ENCODE measurements around the gene CLEC10A.
"Not testable (repeated sequence)": the region's sequence is repeated elsewhere in the genome, so short reads cannot be mapped to it uniquely, and the experiment has no call there.

Gene CLEC10A

GRCh38 chr17:7095625-7096024 is 15.6 kb upstream of the CLEC10A start:
- Histone ChIP-seq H3K27me3 (ENCODE audit: control insufficient read depth, insufficient read depth, low read length) (no peaks in the 10 kb centered on the region), H3K9me3 (ENCODE audit: control insufficient read depth, low read length) (no peaks in the 10 kb centered on the region), H2AFZ (no peak overlapping the region), H3K9ac (no peak overlapping the region), H3K79me2 (no peaks in the 10 kb centered on the region), H3K4me1 (no peaks in the 10 kb centered on the region), H3K27ac (no peak overlapping the region), H3K4me3 (ENCODE audit: low read depth, low read length) (no peak overlapping the region), H3K36me3 (ENCODE audit: control insufficient read depth, insufficient read depth, low read length) (no peaks in the 10 kb centered on the region), H3K4me2 (ENCODE audit: low read length) (no peak overlapping the region)
- TF ChIP-seq, protein P1, sequence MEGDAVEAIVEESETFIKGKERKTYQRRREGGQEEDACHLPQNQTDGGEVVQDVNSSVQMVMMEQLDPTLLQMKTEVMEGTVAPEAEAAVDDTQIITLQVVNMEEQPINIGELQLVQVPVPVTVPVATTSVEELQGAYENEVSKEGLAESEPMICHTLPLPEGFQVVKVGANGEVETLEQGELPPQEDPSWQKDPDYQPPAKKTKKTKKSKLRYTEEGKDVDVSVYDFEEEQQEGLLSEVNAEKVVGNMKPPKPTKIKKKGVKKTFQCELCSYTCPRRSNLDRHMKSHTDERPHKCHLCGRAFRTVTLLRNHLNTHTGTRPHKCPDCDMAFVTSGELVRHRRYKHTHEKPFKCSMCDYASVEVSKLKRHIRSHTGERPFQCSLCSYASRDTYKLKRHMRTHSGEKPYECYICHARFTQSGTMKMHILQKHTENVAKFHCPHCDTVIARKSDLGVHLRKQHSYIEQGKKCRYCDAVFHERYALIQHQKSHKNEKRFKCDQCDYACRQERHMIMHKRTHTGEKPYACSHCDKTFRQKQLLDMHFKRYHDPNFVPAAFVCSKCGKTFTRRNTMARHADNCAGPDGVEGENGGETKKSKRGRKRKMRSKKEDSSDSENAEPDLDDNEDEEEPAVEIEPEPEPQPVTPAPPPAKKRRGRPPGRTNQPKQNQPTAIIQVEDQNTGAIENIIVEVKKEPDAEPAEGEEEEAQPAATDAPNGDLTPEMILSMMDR (IDR thresholded peaks at IDR 0.05): no peak

DNA sequence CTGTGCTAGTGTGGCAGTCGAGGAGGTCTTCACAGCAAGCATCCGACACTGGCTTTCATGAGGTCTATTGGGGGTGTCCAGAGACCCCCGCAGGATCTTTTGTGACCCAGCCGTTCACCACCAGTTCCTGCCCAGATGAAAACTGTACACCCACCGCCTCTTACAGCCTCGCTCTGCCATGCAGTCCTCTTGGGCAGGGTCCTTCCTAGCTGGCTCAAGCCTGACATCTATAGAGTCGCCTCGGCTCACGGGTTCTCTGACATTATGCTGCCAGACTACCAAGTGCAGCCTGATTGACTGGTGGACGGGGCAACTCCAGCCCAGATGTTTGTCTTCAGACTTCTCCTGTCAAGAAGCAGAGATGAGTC is 14.6 kb upstream of the CLEC10A start:
- H3K4me1 ChIP-seq: no peaks in the 10 kb centered on the region
- H3K9me3 ChIP-seq (ENCODE audit: control insufficient read depth, low read length): no peaks in the 10 kb centered on the region
- no peak overlapping the region for H3K4me2 ChIP-seq (ENCODE audit: low read length)
- no peaks in the 10 kb centered on the region for H3K27me3 ChIP-seq (ENCODE audit: control insufficient read depth, insufficient read depth, low read length)
- no peak overlapping the region for H3K4me3 ChIP-seq (ENCODE audit: low read depth, low read length)
- H3K36me3 ChIP-seq (ENCODE audit: control insufficient read depth, insufficient read depth, low read length): no peaks in the 10 kb centered on the region
- no peak overlapping the region for H3K27ac ChIP-seq
- TF ChIP-seq, protein P1 (IDR thresholded peaks at IDR 0.05): no peak
- H2AFZ ChIP-seq: no peak overlapping the region
- H3K9ac ChIP-seq: no peak overlapping the region
- H3K79me2 ChIP-seq: no peaks in the 10 kb centered on the region

- H3K27ac ChIP-seq; H3K4me2 ChIP-seq (ENCODE audit: low read length); H2AFZ ChIP-seq; H3K9me3 ChIP-seq (ENCODE audit: control insufficient read depth, low read length); H3K27me3 ChIP-seq (ENCODE audit: control insufficient read depth, insufficient read depth, low read length); H3K4me1 ChIP-seq; H3K79me2 ChIP-seq; H3K4me3 ChIP-seq (ENCODE audit: low read depth, low read length); H3K36me3 ChIP-seq (ENCODE audit: control insufficient read depth, insufficient read depth, low read length); H3K9ac ChIP-seq: not testable (repeated sequence)
Measured at GRCh38 chr17:7091311-7092005, 11.4 kb upstream of the CLEC10A start.

GRCh38 chr17:7089570-7089969 is 9.5 kb upstream of the CLEC10A start:
- not testable (repeated sequence) for H3K4me3 ChIP-seq (ENCODE audit: low read depth, low read length)

GRCh38 chr17:7088442-7088841 is 8.4 kb upstream of the CLEC10A start:
- H3K9ac ChIP-seq; H3K79me2 ChIP-seq; H3K36me3 ChIP-seq (ENCODE audit: control insufficient read depth, insufficient read depth, low read length); H3K27ac ChIP-seq; H2AFZ ChIP-seq; H3K4me2 ChIP-seq (ENCODE audit: low read length); H3K9me3 ChIP-seq (ENCODE audit: control insufficient read depth, low read length); H3K4me1 ChIP-seq; H3K27me3 ChIP-seq (ENCODE audit: control insufficient read depth, insufficient read depth, low read length); H3K4me3 ChIP-seq (ENCODE audit: low read depth, low read length): not testable (repeated sequence)

More at GRCh38 chr17:7089570-7089969, 9.5 kb upstream of the CLEC10A start:
- H3K27ac ChIP-seq; H3K36me3 ChIP-seq (ENCODE audit: control insufficient read depth, insufficient read depth, low read length); H3K4me2 ChIP-seq (ENCODE audit: low read length); H3K9ac ChIP-seq; H3K79me2 ChIP-seq; H3K4me1 ChIP-seq; H2AFZ ChIP-seq; H3K9me3 ChIP-seq (ENCODE audit: control insufficient read depth, low read length); H3K27me3 ChIP-seq (ENCODE audit: control insufficient read depth, insufficient read depth, low read length): not testable (repeated sequence)

- Histone ChIP-seq H3K27me3 (ENCODE audit: control insufficient read depth, insufficient read depth, low read length) (no peaks in the 10 kb centered on the region), H3K27ac (no peak overlapping the region), H3K36me3 (ENCODE audit: control insufficient read depth, insufficient read depth, low read length) (no peaks in the 10 kb centered on the region)
Measured at GRCh38 chr17:7084088-7084487, 4.0 kb upstream of the CLEC10A start.

More at GRCh38 chr17:7084088-7084487, 4.0 kb upstream of the CLEC10A start:
- no peaks in the 10 kb centered on the region for H3K9me3 ChIP-seq (ENCODE audit: control insufficient read depth, low read length)
- peaks cover 6% of the 10 kb centered on the region for H3K4me1 ChIP-seq
- H3K79me2 ChIP-seq: no peaks in the 10 kb centered on the region
- no peak overlapping the region for H3K4me2 ChIP-seq (ENCODE audit: low read length)
- TF ChIP-seq, protein P1 (IDR thresholded peaks at IDR 0.05): no peak
- no peak overlapping the region for H3K9ac ChIP-seq
- no peak overlapping the region for H3K4me3 ChIP-seq (ENCODE audit: low read depth, low read length)
- H2AFZ ChIP-seq: peak overlapping the region; percentile 52

Data from parathyroid adenoma (tissue), 2 donors.